Metanephros (tissue), 1 donor: ENCODE results near the gene SYNPO. TPM values are rescaled to one million over a fixed set of nuclear protein-coding genes. Genes with fewer than 3 reads are reported as not detected.

Experiments
- total RNA-seq: library from RNA; depleted of rRNA; stranded (reverse); fragments of >200 nt; gene quantifications from one replicate; pipeline ENCODE4 v1.2.3, GENCODE V29; 2014

The SYNPO gene, protein sequence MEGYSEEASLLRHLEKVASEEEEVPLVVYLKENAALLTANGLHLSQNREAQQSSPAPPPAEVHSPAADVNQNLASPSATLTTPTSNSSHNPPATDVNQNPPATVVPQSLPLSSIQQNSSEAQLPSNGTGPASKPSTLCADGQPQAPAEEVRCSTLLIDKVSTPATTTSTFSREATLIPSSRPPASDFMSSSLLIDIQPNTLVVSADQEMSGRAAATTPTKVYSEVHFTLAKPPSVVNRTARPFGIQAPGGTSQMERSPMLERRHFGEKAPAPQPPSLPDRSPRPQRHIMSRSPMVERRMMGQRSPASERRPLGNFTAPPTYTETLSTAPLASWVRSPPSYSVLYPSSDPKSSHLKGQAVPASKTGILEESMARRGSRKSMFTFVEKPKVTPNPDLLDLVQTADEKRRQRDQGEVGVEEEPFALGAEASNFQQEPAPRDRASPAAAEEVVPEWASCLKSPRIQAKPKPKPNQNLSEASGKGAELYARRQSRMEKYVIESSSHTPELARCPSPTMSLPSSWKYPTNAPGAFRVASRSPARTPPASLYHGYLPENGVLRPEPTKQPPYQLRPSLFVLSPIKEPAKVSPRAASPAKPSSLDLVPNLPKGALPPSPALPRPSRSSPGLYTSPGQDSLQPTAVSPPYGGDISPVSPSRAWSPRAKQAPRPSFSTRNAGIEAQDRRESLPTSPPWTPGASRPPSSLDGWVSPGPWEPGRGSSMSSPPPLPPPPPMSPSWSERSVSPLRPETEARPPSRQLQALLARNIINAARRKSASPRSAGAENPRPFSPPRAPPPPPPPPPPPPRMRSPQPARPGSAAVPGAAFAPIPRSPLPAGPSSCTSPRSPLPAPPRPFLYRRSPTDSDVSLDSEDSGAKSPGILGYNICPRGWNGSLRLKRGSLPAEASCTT
- total RNA-seq: 24.9 TPM

DNA sequence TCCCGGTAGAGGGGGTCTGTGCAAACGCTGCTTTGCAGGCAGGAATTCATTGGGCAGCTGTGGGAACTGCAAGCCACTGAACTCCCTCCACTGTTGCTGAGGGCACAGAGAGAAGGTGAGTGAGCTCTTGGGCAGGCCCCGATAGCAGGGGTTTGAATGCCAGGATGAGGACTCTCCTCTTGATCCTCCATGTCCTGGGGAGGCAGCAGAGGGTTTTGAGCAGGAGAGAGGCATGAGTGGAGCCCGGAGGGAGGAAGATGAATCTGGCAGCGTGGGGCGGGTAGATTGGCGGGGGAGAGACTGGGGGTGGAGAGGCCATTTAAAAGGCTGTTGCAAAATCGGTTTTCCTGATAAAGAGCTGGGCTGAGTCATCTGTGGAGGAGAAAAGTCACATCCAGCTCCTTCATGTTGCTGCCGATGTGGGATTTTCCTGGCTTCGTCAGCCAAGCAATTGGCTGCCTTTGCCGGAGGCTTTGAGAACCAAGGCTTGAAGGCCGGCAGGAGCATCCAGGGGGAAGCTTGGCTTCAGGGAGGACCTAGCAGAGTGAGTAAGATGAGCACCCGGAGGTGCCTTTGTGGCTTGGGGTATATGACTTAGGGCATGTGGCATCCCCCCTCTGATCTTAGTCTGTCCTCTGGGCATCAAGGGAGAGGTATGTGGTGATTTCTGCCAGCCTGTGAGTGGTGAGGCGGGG is at the start of gene SYNPO:
Gene SYNPO, plus strand, starts transcription at position 350 of the 695 bp plus-strand sequence. CDS start 7,616 bp downstream, outside the sequence.

DNA sequence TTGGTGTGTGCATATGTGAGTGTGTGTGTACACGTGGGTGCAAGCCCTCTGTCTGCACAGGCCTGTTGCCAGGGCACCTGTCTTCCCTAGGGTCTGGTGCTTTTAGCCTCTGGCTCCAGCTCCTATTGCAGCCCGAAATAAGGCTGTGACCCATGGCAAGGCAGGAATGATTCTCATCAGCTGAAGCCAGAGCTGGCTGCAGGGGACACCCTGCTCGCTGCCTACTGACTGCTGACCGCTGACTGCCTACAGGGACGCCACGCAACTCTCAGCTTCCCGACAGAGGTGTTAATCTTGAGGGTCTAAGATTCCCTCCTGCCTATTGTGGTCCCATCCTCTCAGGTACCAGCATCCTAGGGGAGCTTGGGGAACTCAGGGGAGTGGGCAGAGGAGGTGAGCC is 20.6 kb downstream of the SYNPO start, which contains the start of gene MYOZ3:
Gene MYOZ3, plus strand, starts transcription at position 166 of the 400 bp plus-strand sequence. CDS start 1,691 bp downstream, outside the sequence.

DNA sequence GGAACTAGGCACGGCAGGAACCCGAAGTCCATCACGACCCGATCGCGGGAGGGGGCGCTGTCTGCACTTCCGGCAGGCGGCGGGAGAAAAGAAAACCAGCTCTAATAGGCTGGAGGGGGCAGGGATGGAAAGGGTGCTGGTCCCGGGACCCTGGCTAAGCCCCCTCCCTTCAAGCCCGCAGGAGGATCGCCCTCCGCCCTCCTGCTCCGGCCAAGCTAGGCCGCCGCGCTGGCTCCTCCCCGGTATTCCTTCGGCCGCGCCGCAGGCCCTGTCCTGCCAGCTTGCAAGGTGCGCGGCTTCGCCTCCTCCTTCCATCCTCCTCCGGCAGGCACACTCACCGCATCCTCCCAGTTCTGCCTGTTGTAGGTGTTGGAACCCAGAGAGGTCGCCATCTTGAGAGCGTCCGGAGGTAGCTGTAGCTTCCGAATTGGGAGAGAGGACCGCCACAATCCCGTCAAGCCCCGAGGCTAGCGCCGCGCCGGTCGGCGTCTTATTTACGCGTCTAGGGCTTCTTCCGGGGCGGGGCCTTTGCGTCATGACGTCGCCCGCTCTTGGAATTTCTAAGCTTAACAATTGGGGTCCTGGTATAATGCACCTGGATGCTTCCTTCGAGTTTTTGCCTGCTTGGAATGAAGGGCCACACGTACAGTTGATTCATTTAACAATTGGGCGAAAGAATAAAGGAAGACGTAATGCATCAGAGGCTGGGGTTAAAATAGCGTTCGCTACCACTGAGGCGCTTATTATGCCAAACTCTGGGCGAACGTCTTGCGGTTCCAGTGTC is 60.3 kb downstream of the SYNPO start, which contains the start of gene RBM22:
Gene RBM22, minus strand, starts transcription at position 469 of the 784 bp plus-strand sequence. Its CDS starts 77 bp downstream, at position 392.

Other genes starting within 250 kb of the SYNPO start
- gene CD74, start 227.8 kb upstream of the SYNPO start, total RNA-seq: 619 TPM
- 2,051 TPM for gene RPS14, start 190.9 kb upstream of the SYNPO start, total RNA-seq
- gene NDST1, start 132.5 kb upstream of the SYNPO start, total RNA-seq: 88.0 TPM
- 10.7 TPM for gene MYOZ3, start 20.6 kb downstream of the SYNPO start, total RNA-seq
- gene RBM22, start 60.4 kb downstream of the SYNPO start, total RNA-seq: 41.2 TPM
- 71.7 TPM for gene DCTN4, start 118.4 kb downstream of the SYNPO start, total RNA-seq
- gene SMIM3, start 138.1 kb downstream of the SYNPO start, total RNA-seq: 25.2 TPM
- gene IRGM, start 205.9 kb downstream of the SYNPO start, total RNA-seq: 0.12 TPM